Activated CD4-positive, alpha-beta T cell treated with anti-CD3 and anti-CD28 coated beads for 36 hours (primary cell): ENCODE data around the gene UQCRH. TPM values are rescaled to one million over a fixed set of nuclear protein-coding genes. Genes with fewer than 3 reads are reported as not detected.
"Not testable (repeated sequence)": the region's sequence is repeated elsewhere in the genome, so short reads cannot be mapped to it uniquely, and the experiment has no call there.

Experiments
- ATAC-seq: fragments of 200-7000 bp; cut with Tn5 transposase; one replicate; pipeline ENCODE4 v1.10.0; 2021; ENCODE audit warnings: mild to moderate bottlenecking, moderate library complexity
- CTCF ChIA-PET: fragments of 350-600 bp; sonication (Branson Sonifier 250); formaldehyde crosslinking; loops from one replicate; lab custom pipeline; 2021; ENCODE audit warnings: antibody characterized with exemption; lab: Charles Lee
- POLR2A ChIA-PET: fragments of 350-600 bp; sonication (Branson Sonifier 250); formaldehyde crosslinking; loops from one replicate; lab custom pipeline; 2021; ENCODE audit warnings: antibody characterized with exemption, inconsistent platforms; lab: Charles Lee
- DNase-seq: peaks from one replicate; pipeline ENCODE4 v3.0.0-alpha.2; 2020
- H3K27ac Mint-ChIP-seq: one replicate; pipeline ENCODE4 v1.8.0; 2021; ENCODE audit warnings: mixed read lengths
- H3K27me3 Mint-ChIP-seq: one replicate; pipeline ENCODE4 v1.8.0; 2021; ENCODE audit warnings: mixed read lengths
- H3K36me3 Mint-ChIP-seq: one replicate; pipeline ENCODE4 v1.8.0; 2021; ENCODE audit warnings: low read depth, mixed read lengths
- H3K4me1 Mint-ChIP-seq: one replicate; pipeline ENCODE4 v1.8.0; 2021; ENCODE audit warnings: mixed read lengths
- H3K4me3 Mint-ChIP-seq: one replicate; pipeline ENCODE4 v1.8.0; 2021; ENCODE audit warnings: mild to moderate bottlenecking, moderate library complexity, mixed read lengths
- H3K9me3 Mint-ChIP-seq: one replicate; pipeline ENCODE4 v1.8.0; 2021; ENCODE audit warnings: low read depth, mixed read lengths
- intact Hi-C, 2 experiments: fragments of 100-400 bp; cut with DNase I in 1 of 2; cut with micrococcal nuclease in 1 of 2; formaldehyde crosslinking; loops; one replicate each; pipeline versions ENCODE4 v1.14.2 to v1.15.1; 2022 to 2024; cut with DNase I, micrococcal nuclease
- total RNA-seq, 2 experiments: library from RNA; stranded (reverse); gene quantifications; one replicate each; pipeline ENCODE4 v1.2.3, GENCODE V29; 2021

The UQCRH gene
- total RNA-seq, 2 experiments from 2014 or later = 258 to 391 TPM

- POLR2A ChIA-PET = interaction anchor here (0.7 to 1.1 kb wide), 2 partner anchors 9 to 16 kb away, joined by 3 to 4 read pairs; no protein-coding TSS in a partner anchor
- Mint-ChIP-seq H3K36me3 (peaks cover 32% of the 10 kb centered on the region), H3K27me3 (no peaks in the 10 kb centered on the region), H3K27ac (no peak overlapping the region), H3K9me3 (no peaks in the 10 kb centered on the region), H3K4me3 (no peak overlapping the region), H3K4me1 (no peaks in the 10 kb centered on the region)
- intact Hi-C loops = no loop called here
- CTCF ChIA-PET = interaction anchor here (0.6 to 1.4 kb wide), 4 partner anchors 9 to 41 kb away, joined by 3 to 4 read pairs (median 3); partner anchors contain the start of gene NSUN4
- no peak for ATAC-seq
- DNase-seq = no peak
These were observed 13.8 kb downstream of the UQCRH start for GRCh38 chr1:46317323-46317722.

- CTCF ChIA-PET, H3K4me1 Mint-ChIP-seq, H3K27me3 Mint-ChIP-seq, H3K27ac Mint-ChIP-seq, H3K9me3 Mint-ChIP-seq, ATAC-seq, H3K4me3 Mint-ChIP-seq, DNase-seq, intact Hi-C loops: not testable (repeated sequence)
- POLR2A ChIA-PET = interaction anchor here (0.6 kb wide), 1 partner anchor 9 kb away, joined by 5 read pairs; no protein-coding TSS in a partner anchor
- peaks cover 22% of the 10 kb centered on the region for H3K36me3 Mint-ChIP-seq
These were observed 15.8 kb downstream of the UQCRH start for GRCh38 chr1:46319301-46319700.

GRCh38 chr1:46319960-46320914 lies 16.7 kb downstream of the UQCRH start:
- POLR2A ChIA-PET, H3K9me3 Mint-ChIP-seq, DNase-seq, ATAC-seq, H3K27ac Mint-ChIP-seq, intact Hi-C loops, H3K27me3 Mint-ChIP-seq, H3K4me3 Mint-ChIP-seq, H3K4me1 Mint-ChIP-seq: not testable (repeated sequence)
- H3K36me3 Mint-ChIP-seq = peaks cover 18% of the 10 kb centered on the region
- CTCF ChIA-PET = interaction anchor here (0.6 kb wide), 1 partner anchor 83 kb away, joined by 3 read pairs; no protein-coding TSS in a partner anchor

- H3K27ac Mint-ChIP-seq, DNase-seq, intact Hi-C loops, ATAC-seq, H3K4me1 Mint-ChIP-seq, H3K36me3 Mint-ChIP-seq, H3K27me3 Mint-ChIP-seq, H3K4me3 Mint-ChIP-seq, POLR2A ChIA-PET, H3K9me3 Mint-ChIP-seq, CTCF ChIA-PET: not testable (repeated sequence)
These were observed 18.7 kb downstream of the UQCRH start for GRCh38 chr1:46322191-46322590.

- H3K9me3 Mint-ChIP-seq, ATAC-seq, H3K4me3 Mint-ChIP-seq, DNase-seq, H3K36me3 Mint-ChIP-seq, H3K27ac Mint-ChIP-seq, intact Hi-C loops, POLR2A ChIA-PET, H3K4me1 Mint-ChIP-seq, H3K27me3 Mint-ChIP-seq, CTCF ChIA-PET: not testable (repeated sequence)
These were observed 22.0 kb downstream of the UQCRH start for GRCh38 chr1:46325285-46326076.

GRCh38 chr1:46328182-46328581 lies 24.7 kb downstream of the UQCRH start:
- H3K4me3 Mint-ChIP-seq, H3K27me3 Mint-ChIP-seq, H3K36me3 Mint-ChIP-seq, H3K27ac Mint-ChIP-seq, intact Hi-C loops, CTCF ChIA-PET, H3K9me3 Mint-ChIP-seq, H3K4me1 Mint-ChIP-seq, DNase-seq, ATAC-seq: not testable (repeated sequence)
- POLR2A ChIA-PET = interaction anchor here (0.6 kb wide), 1 partner anchor 9 kb away, joined by 5 read pairs; no protein-coding TSS in a partner anchor

- POLR2A ChIA-PET, H3K27me3 Mint-ChIP-seq, H3K27ac Mint-ChIP-seq, DNase-seq, H3K4me1 Mint-ChIP-seq, H3K9me3 Mint-ChIP-seq, H3K36me3 Mint-ChIP-seq, intact Hi-C loops, H3K4me3 Mint-ChIP-seq, ATAC-seq: not testable (repeated sequence)
- CTCF ChIA-PET = interaction anchor here (0.6 kb wide), 1 partner anchor 357 kb away, joined by 4 read pairs; no protein-coding TSS in a partner anchor
These were observed 26.3 kb downstream of the UQCRH start for GRCh38 chr1:46329807-46330206.

- H3K27me3 Mint-ChIP-seq, ATAC-seq, H3K9me3 Mint-ChIP-seq, H3K4me1 Mint-ChIP-seq, H3K4me3 Mint-ChIP-seq, H3K27ac Mint-ChIP-seq, DNase-seq, intact Hi-C loops, POLR2A ChIA-PET, H3K36me3 Mint-ChIP-seq, CTCF ChIA-PET: not testable (repeated sequence)
These were observed 26.9 kb downstream of the UQCRH start for GRCh38 chr1:46330381-46330780.

GRCh38 chr1:46331786-46332540 lies 28.5 kb downstream of the UQCRH start:
- H3K9me3 Mint-ChIP-seq, H3K36me3 Mint-ChIP-seq, H3K27ac Mint-ChIP-seq, POLR2A ChIA-PET, ATAC-seq, H3K27me3 Mint-ChIP-seq, intact Hi-C loops, H3K4me1 Mint-ChIP-seq, H3K4me3 Mint-ChIP-seq, DNase-seq: not testable (repeated sequence)
- CTCF ChIA-PET = interaction anchor here (1.3 kb wide), 1 partner anchor 108 kb away, joined by 3 read pairs; no protein-coding TSS in a partner anchor

- intact Hi-C loops = no loop called here
- CTCF ChIA-PET = interaction anchor here (0.7 to 1.4 kb wide), 5 partner anchors 12 to 139 kb away, joined by 3 to 7 read pairs (median 4); no protein-coding TSS in a partner anchor
- H3K27me3 Mint-ChIP-seq = no peaks in the 10 kb centered on the region
- H3K4me3 Mint-ChIP-seq = no peak overlapping the region
- no peak for ATAC-seq
- H3K4me1 Mint-ChIP-seq = no peaks in the 10 kb centered on the region
- no peaks in the 10 kb centered on the region for H3K36me3 Mint-ChIP-seq
- POLR2A ChIA-PET = no interaction called here
- no peak overlapping the region for H3K27ac Mint-ChIP-seq
- DNase-seq = no peak
- H3K9me3 Mint-ChIP-seq = no peaks in the 10 kb centered on the region
These were observed 30.0 kb downstream of the UQCRH start for GRCh38 chr1:46333300-46334029.
